ENCODE results near the gene AMZ2. TPM values are rescaled to one million over a fixed set of nuclear protein-coding genes. Genes with fewer than 3 reads are reported as not detected.

Gene AMZ2
- total and polyA plus RNA-seq, 8 donors: 1.2 to 73.2 (median 41.5) TPM

GRCh38 chr17:68289936-68290267 is 42.1 kb downstream of the AMZ2 start:
- TF ChIP-seq CTCF (IDR thresholded peaks at IDR 0.05) (no peak), POLR2A (IDR thresholded peaks at IDR 0.05) (no peak)
- Histone ChIP-seq H3K36me3 (no peaks in the 10 kb centered on the region), H3K27me3 (peaks cover 5 to 54% (median 19%) of the 10 kb centered on the region in 3 donors), H3K4me3 (peak overlapping the region; percentile 55 to 83 (median 60)), H3K4me1 (peaks cover 24 to 40% (median 30%) of the 10 kb centered on the region in 4 donors), H3K9me3 (no peaks in the 10 kb centered on the region), H3K27ac (peak overlapping the region in 4 of 5 donors; percentile 70 to 87 (median 84))
- intact Hi-C loops (cut with DNase I; ENCODE audit: low total_unique reads): no loop called here
- 17 to 28% (median 19%) methylated on average over 9 of the region's 9 CpGs for WGBS, 5 donors
- no peak for DNase-seq

GRCh38 chr17:68290268-68290954 is 42.6 kb downstream of the AMZ2 start:
- Histone ChIP-seq H3K36me3 (no peaks in the 10 kb centered on the region), H3K4me3 (peak overlapping the region; percentile 55 to 83 (median 60)), H3K27me3 (peaks cover 5 to 59% (median 19%) of the 10 kb centered on the region in 3 donors), H3K4me1 (peaks cover 24 to 40% (median 30%) of the 10 kb centered on the region in 4 donors), H3K27ac (peak overlapping the region; percentile 67 to 87 (median 80)), H3K9me3 (no peaks in the 10 kb centered on the region)
- 1 to 3% (median 2%) methylated on average over 41 to 50 of the region's 50 CpGs for WGBS, 5 donors
- peak; percentile 31 to 69 for DNase-seq
- intact Hi-C loops (cut with DNase I; ENCODE audit: low total_unique reads): no loop called here
- TF ChIP-seq EP300 (IDR thresholded peaks at IDR 0.05): no peak
- TF ChIP-seq POLR2AphosphoS5 (IDR thresholded peaks at IDR 0.05): no peak
- no peak for TF ChIP-seq POLR2A (IDR thresholded peaks at IDR 0.05)
- no peak for TF ChIP-seq CTCF (IDR thresholded peaks at IDR 0.05)

GRCh38 chr17:68290955-68291835 is 43.4 kb downstream of the AMZ2 start, which contains the start of the genes ARSG and SLC16A6:
Gene ARSG, plus strand, starts transcription at chr17:68291495. Its CDS starts 15,999 bp downstream, at chr17:68307494.
Gene SLC16A6, minus strand, starts transcription at chr17:68291127. Its CDS starts 12,807 bp downstream, at chr17:68278320.
- Histone ChIP-seq H3K4me1 (peaks cover 24 to 44% (median 30%) of the 10 kb centered on the region in 4 donors), H3K27ac (peak within 1 kb of the TSS; percentile 79 to 87 (median 80)), H3K36me3 (no peaks in the 10 kb centered on the region), H3K4me3 (peak within 1 kb of the TSS; percentile 55 to 83 (median 60)), H3K27me3 (peaks cover 5 to 66% (median 19%) of the 10 kb centered on the region in 3 donors), H3K9me3 (no peaks in the 10 kb centered on the region)
- peak; percentile 64 to 93 for DNase-seq
- 1 to 2% (median 1%) methylated on average over 12 to 96 of the region's 96 CpGs for WGBS, 5 donors
- intact Hi-C loops (cut with DNase I; ENCODE audit: low total_unique reads): no loop called here
- TF ChIP-seq CTCF (IDR thresholded peaks at IDR 0.05) (no peak), EP300 (IDR thresholded peaks at IDR 0.05) (no peak), POLR2A (IDR thresholded peaks at IDR 0.05) (no peak), POLR2AphosphoS5 (IDR thresholded peaks at IDR 0.05) (no peak)
